PC-3 (cell line): ENCODE results near the gene CNIH1. TPM values are rescaled to one million over a fixed set of nuclear protein-coding genes. Genes with fewer than 3 reads are reported as not detected.
A peak's percentile ranks its signal among the peaks of the same experiment; 100 is the strongest.

Experiments
- ATAC-seq: fragments of 200-7000 bp; cut with Tn5 transposase; 2 replicates; pipeline ENCODE4 v1.9.1; 2020; ENCODE audit warnings: mild to moderate bottlenecking, moderate library complexity
- Bru-seq: library from RNA; stranded (reverse); fragments of 400-500 nt; gene quantifications from one replicate; lab custom pipeline; 2021; lab: Mats Ljungman, UMichigan
- BruChase-seq, 2 experiments: library from RNA; stranded (reverse); fragments of 400-500 nt; gene quantifications; one replicate each; lab custom pipeline; 2021; lab: Mats Ljungman, UMichigan
- BruUV-seq: library from RNA; stranded (reverse); fragments of 400-500 nt; replicated peaks from 2 replicates; lab custom pipeline; 2021; lab: Mats Ljungman, UMichigan
- CTCF ChIA-PET: fragments of 300-600 bp; sonication (Branson Sonifier 250); formaldehyde crosslinking; loops from one replicate; lab custom pipeline; 2022; ENCODE audit warnings: antibody characterized with exemption; lab: Charles Lee
- POLR2A ChIA-PET: fragments of 300-600 bp; sonication (Branson Sonifier 250); formaldehyde crosslinking; loops from one replicate; lab custom pipeline; 2022; ENCODE audit warnings: antibody characterized with exemption; ENCODE audit not compliant: unreplicated experiment; lab: Charles Lee
- DNase-seq: peaks from one replicate; pipeline ENCODE4 v3.0.0-alpha.2; 2015
- H2AFZ ChIP-seq: fragments of 300-600 bp; sonication (generic); 2 replicates; pipeline ENCODE4 v1.6.0; 2016; ENCODE audit warnings: antibody characterized with exemption, low read length
- H3F3A ChIP-seq: fragments of 300-600 bp; sonication (generic); one replicate; pipeline ENCODE4 v1.6.0; 2017; ENCODE audit warnings: antibody characterized with exemption, low read length, control low read depth, mild to moderate bottlenecking; ENCODE audit not compliant: unreplicated experiment
- H3K27ac ChIP-seq: fragments of 300-600 bp; sonication (generic); 2 replicates; pipeline ENCODE4 v1.5.1; 2016; ENCODE audit warnings: mild to moderate bottlenecking, low read length
- H3K27me3 ChIP-seq: fragments of 300-600 bp; sonication (generic); 2 replicates; pipeline ENCODE4 v1.6.1; 2016; ENCODE audit warnings: low read length, mixed read lengths
- H3K36me3 ChIP-seq: fragments of 300-600 bp; sonication (generic); 2 replicates; pipeline ENCODE4 v1.6.1; 2016; ENCODE audit warnings: low read depth, mixed run types, low read length, mixed read lengths
- H3K4me1 ChIP-seq: fragments of 300-600 bp; sonication (generic); 2 replicates; pipeline ENCODE4 v1.5.1; 2016; ENCODE audit warnings: low read length; ENCODE audit not compliant: insufficient read depth
- H3K4me2 ChIP-seq: fragments of 300-600 bp; sonication (generic); 2 replicates; pipeline ENCODE4 v1.6.0; 2016; ENCODE audit warnings: low read length
- H3K4me3 ChIP-seq: fragments of 300-600 bp; sonication (generic); 2 replicates; pipeline ENCODE4 v1.5.1; 2016; ENCODE audit warnings: mild to moderate bottlenecking, low read length, mixed read lengths
- H3K79me2 ChIP-seq: fragments of 300-600 bp; sonication (generic); 2 replicates; pipeline ENCODE4 v1.6.1; 2017; ENCODE audit warnings: low read length, mixed read lengths
- H3K9ac ChIP-seq: fragments of 300-600 bp; sonication (generic); 2 replicates; pipeline ENCODE4 v1.6.0; 2016; ENCODE audit warnings: mild to moderate bottlenecking, low read length
- H3K9me2 ChIP-seq: fragments of 300-600 bp; sonication (generic); replicated peaks from 2 replicates; pipeline ENCODE4 v1.6.1; 2016; ENCODE audit warnings: mixed run types, low read length, mixed read lengths
- H3K9me3 ChIP-seq: fragments of 300-600 bp; sonication (generic); 2 replicates; pipeline ENCODE4 v1.6.1; 2016; ENCODE audit warnings: low read length, mixed read lengths
- H4K20me1 ChIP-seq: fragments of 300-600 bp; sonication (generic); 2 replicates; pipeline ENCODE4 v1.6.1; 2016; ENCODE audit warnings: low read length, mixed read lengths
- CTCF ChIP-seq: fragments of 300-600 bp; sonication (generic); conservative IDR thresholded peaks from 2 replicates; pipeline ENCODE4 v1.5.1; 2017; ENCODE audit warnings: antibody characterized with exemption, low read depth, mild to moderate bottlenecking, low read length
- EZH2 ChIP-seq: fragments of 300-600 bp; sonication (generic); IDR thresholded peaks from one replicate; pipeline ENCODE4 v1.6.1; 2017; ENCODE audit warnings: antibody characterized with exemption, mild to moderate bottlenecking, low read length; ENCODE audit not compliant: unreplicated experiment
- EZH2phosphoT487 ChIP-seq: fragments of 300-600 bp; sonication (generic); IDR thresholded peaks from 2 replicates; pipeline ENCODE4 v1.6.1; 2018; ENCODE audit warnings: mild to moderate bottlenecking, antibody characterized with exemption, low read length, borderline replicate concordance
- intact Hi-C: fragments of 100-400 bp; cut with micrococcal nuclease; formaldehyde crosslinking; loops from 2 replicates; pipeline ENCODE4 v1.9.0; 2023
- long read RNA-seq: library from polyadenylated mRNA; unstranded; transcript quantifications from one replicate; pipeline ENCODE4 v2.0.0, GENCODE V29; 2021; ENCODE audit not compliant: unreplicated experiment
- total RNA-seq: library from RNA; depleted of rRNA; stranded (reverse); fragments of >200 nt; gene quantifications from 2 replicates; pipeline ENCODE4 v1.2.3, GENCODE V29; 2014; rRNA removed

CNIH1 gene
- total RNA-seq (139 and 194 TPM in 2 replicates), Bru-seq, nascent RNA (percentile 98 among the genes with signal in this experiment), BruChase-seq, experiment 1, labeled RNA remaining after a 6-hour chase (percentile 98 among the genes with signal in this experiment), BruChase-seq, experiment 2, labeled RNA remaining after a 2-hour chase (percentile 97 among the genes with signal in this experiment)
- long read RNA-seq, full-length matches to known transcripts, result 347 of 381 reads
- long read RNA-seq, partial matches to known transcripts, result 6 of 381 reads
- long read RNA-seq, other reads (novel, unspliced or antisense), result 28 of 381 reads

GRCh38 chr14:54440873-54441868, at the start of gene CNIH1:
TSS of gene CNIH1 (minus strand) at chr14:54441374. CDS start at chr14:54441327, 47 bp downstream.
- Histone ChIP-seq H3K9ac (peak within 1 kb of the TSS; percentile 81), H2AFZ (peak within 1 kb of the TSS; percentile 88), H3F3A (peaks cover 5% of the 10 kb centered on the region), H3K4me3 (peak within 1 kb of the TSS; percentile 74), H3K9me2 (no peaks in the 10 kb centered on the region), H3K36me3 (peaks cover 6% of the 10 kb centered on the region; the same call in 1 of the 2 replicates), H3K79me2 (peaks cover 47% of the 10 kb centered on the region), H4K20me1 (peaks cover 39% of the 10 kb centered on the region), H3K9me3 (no peaks in the 10 kb centered on the region), H3K27ac (peak within 1 kb of the TSS; percentile 74), H3K4me2 (peak within 1 kb of the TSS; percentile 83), H3K4me1 (peaks cover 52% of the 10 kb centered on the region), H3K27me3 (no peaks in the 10 kb centered on the region)
- intact Hi-C loops, result loop anchor here (1.0 to 5.0 kb wide), 6 partner anchors 40 to 332 kb away; partner anchors contain the start of gene GMFB
- no TSS peak for BruUV-seq
- DNase-seq, result peak; percentile 99
- ChIA-PET CTCF (interaction anchor here (0.6 to 0.8 kb wide), 3 partner anchors 20 to 1358 kb away, joined by 3 to 6 read pairs (median 4); no protein-coding TSS in a partner anchor), POLR2A (interaction anchor here (0.5 kb wide), 1 partner anchor 462 kb away, joined by 3 read pairs; no protein-coding TSS in a partner anchor)
- ATAC-seq, result peak; percentile 95
- TF ChIP-seq CTCF, result peak; percentile 99
- TF ChIP-seq EZH2phosphoT487, result no peak

- no peak for TF ChIP-seq EZH2
- TF ChIP-seq CTCF, result no peak
- no peak for TF ChIP-seq EZH2phosphoT487
- peak overlapping the region; percentile 83 for H3K4me2 ChIP-seq
- peak; percentile 63 for DNase-seq
- no peak overlapping the region for H3K4me3 ChIP-seq
- ATAC-seq, result no peak
- H3K9me3 ChIP-seq, result no peaks in the 10 kb centered on the region
- H4K20me1 ChIP-seq, result no peaks in the 10 kb centered on the region
- no peak overlapping the region for H2AFZ ChIP-seq
- POLR2A ChIA-PET, result no interaction called here
- H3K36me3 ChIP-seq, result no peaks in the 10 kb centered on the region
- H3F3A ChIP-seq, result no peaks in the 10 kb centered on the region
- BruUV-seq, result no TSS peak
- peaks cover 37% of the 10 kb centered on the region for H3K79me2 ChIP-seq
- no peaks in the 10 kb centered on the region for H3K9me2 ChIP-seq
- H3K9ac ChIP-seq, result no peak overlapping the region
- CTCF ChIA-PET, result no interaction called here
- peaks cover 32% of the 10 kb centered on the region for H3K4me1 ChIP-seq
- H3K27me3 ChIP-seq, result no peaks in the 10 kb centered on the region
- intact Hi-C loops, result no loop called here
- no peak overlapping the region for H3K27ac ChIP-seq
Observed at GRCh38 chr14:54490445-54491175, 49.4 kb upstream of the CNIH1 start.
